ENCODE measurements around the gene GRB7. TPM values are rescaled to one million over a fixed set of nuclear protein-coding genes. Genes with fewer than 3 reads are reported as not detected.
A peak's percentile ranks its signal among the peaks of the same experiment; 100 is the strongest.

GRB7 gene
- total RNA-seq, 1 experiment from 2014 or later = 2,531 TPM

DNA sequence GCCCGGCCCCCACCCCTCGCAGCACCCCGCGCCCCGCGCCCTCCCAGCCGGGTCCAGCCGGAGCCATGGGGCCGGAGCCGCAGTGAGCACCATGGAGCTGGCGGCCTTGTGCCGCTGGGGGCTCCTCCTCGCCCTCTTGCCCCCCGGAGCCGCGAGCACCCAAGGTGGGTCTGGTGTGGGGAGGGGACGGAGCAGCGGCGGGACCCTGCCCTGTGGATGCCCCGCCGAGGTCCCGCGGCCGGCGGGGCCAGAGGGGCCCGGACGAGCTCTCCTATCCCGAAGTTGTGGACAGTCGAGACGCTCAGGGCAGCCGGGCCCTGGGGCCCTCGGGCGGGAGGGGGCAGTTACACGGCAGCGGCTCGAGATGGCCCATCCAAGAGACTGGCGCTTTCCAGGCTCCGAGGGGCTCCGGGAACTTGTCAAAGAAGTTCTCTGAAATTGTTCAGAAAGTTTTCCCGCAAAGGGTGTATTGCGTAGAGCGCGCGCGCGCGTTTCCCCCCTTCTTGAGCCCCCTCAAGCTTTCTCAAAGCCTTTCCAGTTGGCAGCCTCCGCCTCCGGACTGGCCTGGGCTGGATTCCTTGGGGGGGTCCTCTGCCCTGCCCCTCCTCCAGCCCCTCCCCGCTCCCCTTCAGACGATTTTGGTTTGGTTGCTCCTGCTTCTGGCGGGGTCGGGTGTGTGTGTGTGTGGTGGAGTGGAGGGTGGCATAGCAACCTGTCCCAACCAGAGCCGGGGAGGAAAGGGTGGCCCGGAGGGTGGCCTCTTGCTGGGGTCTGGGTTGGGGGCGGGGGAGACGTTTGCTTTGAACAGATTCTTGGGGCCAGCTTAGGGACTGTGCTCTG lies 37.4 kb upstream of the GRB7 start:
- DNase-seq = peak; percentile 100
- Mint-ChIP-seq H3K4me1 (ENCODE audit: low read depth, unreplicated experiment) (peaks cover 68% of the 10 kb centered on the region), H3K4me3 (ENCODE audit: low read depth, unreplicated experiment) (peak overlapping the region; percentile 71), H3K27me3 (ENCODE audit: unreplicated experiment) (no peaks in the 10 kb centered on the region), H3K27ac (ENCODE audit: unreplicated experiment) (peak overlapping the region; percentile 67), H3K9me3 (ENCODE audit: low read depth, unreplicated experiment) (no peaks in the 10 kb centered on the region), H3K36me3 (ENCODE audit: insufficient read depth, unreplicated experiment) (peaks cover 68% of the 10 kb centered on the region)
- CTCF ChIA-PET = interaction anchor here (0.5 to 161.2 kb wide), 67 partner anchors 15 to 1894 kb away, joined by 3 to 42089 read pairs (median 5); partner anchors contain the start of genes CDK12, ERBB2, GRB7 and GSDMA
- no peak for TF ChIP-seq CTCF (IDR thresholded peaks at IDR 0.05; ENCODE audit: unreplicated experiment)
- intact Hi-C loops (cut with micrococcal nuclease; ENCODE audit: unreplicated experiment) = loop anchor here (1.0 to 5.0 kb wide), 6 partner anchors 48 to 717 kb away; partner anchors contain the start of genes STARD3 and TOP2A
- BruUV-seq (replicated peaks) = no TSS peak

DNA sequence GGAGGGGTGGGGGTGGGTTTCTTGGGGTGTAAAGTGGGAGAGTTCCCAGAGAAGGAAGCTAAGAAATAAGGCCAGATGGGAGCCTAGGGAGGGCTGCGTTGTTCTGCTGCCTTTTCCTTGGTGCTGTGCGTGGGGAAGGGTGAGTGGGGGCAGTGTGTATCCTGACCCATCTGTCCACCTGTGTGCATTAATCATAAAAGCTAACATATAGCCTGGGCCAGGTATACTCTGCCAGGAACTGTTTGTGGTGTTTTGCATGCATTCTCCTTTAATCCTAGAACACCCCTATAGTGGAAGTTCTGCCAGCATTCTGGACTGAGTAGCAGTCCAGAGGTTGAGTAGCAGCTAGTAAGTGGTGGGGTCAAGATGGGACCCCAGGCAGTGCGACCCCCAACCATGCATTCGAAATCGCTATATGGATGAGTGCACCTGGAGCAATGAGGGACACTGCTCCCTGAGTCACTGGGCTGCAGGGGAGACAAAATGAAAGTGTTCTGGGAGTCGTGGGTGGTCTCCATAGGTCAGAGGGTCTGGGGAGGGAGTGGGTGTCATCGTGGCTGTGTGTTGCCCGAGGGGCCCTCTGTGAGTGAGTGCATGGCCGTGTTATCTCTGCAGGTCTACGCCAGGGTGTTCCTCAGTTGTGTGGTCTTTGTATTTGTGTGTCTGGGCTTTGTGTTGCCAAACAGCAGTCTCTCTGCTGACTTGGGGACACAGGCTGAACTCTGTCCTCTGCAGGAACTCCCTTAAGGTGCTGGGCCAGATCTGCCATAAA lies 36.5 kb upstream of the GRB7 start:
- Mint-ChIP-seq H3K4me3 (ENCODE audit: low read depth, unreplicated experiment) (peak overlapping the region; percentile 71), H3K9me3 (ENCODE audit: low read depth, unreplicated experiment) (no peaks in the 10 kb centered on the region), H3K27ac (ENCODE audit: unreplicated experiment) (peak overlapping the region; percentile 67), H3K36me3 (ENCODE audit: insufficient read depth, unreplicated experiment) (peaks cover 76% of the 10 kb centered on the region), H3K27me3 (ENCODE audit: unreplicated experiment) (no peaks in the 10 kb centered on the region), H3K4me1 (ENCODE audit: low read depth, unreplicated experiment) (peaks cover 68% of the 10 kb centered on the region)
- no peak for TF ChIP-seq CTCF (IDR thresholded peaks at IDR 0.05; ENCODE audit: unreplicated experiment)
- DNase-seq = peak; percentile 100
- intact Hi-C loops (cut with micrococcal nuclease; ENCODE audit: unreplicated experiment) = loop anchor here (1.0 to 5.0 kb wide), 7 partner anchors 25 to 716 kb away; partner anchors contain the start of genes PSMD3, STARD3 and TOP2A
- BruUV-seq (replicated peaks) = no TSS peak
- CTCF ChIA-PET = interaction anchor here (0.6 to 161.2 kb wide), 34 partner anchors 14 to 823 kb away, joined by 3 to 42089 read pairs (median 6); partner anchors contain the start of genes ERBB2, GRB7, GSDMA and GSDMB

DNA sequence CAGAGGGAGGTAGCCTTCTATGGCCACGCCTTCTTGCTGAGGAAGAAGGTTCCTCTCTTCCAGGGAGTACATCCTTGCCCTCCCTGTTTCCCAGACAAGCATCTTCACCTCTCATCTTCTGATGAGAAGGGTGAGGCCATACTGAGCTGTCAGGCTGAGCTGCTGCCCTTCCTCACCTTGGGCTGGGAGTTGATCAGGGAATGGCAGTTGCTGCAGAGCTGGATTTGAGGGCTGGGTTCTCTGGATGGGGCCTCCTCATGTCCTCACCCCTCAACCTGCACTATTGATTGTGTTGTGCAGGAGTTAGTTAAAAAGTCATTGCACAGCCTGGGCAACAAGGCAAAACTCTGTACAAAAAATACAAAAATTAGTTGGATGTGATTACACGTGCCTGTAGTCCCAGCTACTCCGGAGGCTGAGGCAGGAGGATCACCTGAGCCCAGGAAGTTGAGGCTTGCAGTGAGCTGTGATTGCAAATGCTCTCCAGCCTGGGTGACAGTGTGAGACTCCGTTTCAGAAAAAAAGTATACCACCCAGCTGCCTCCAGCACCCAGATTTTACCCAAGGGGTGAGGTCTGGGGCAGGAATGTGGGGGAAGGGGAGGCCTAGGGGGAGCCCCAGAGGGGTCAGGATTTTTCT lies 35.8 kb upstream of the GRB7 start:
- no TSS peak for BruUV-seq (replicated peaks)
- intact Hi-C loops (cut with micrococcal nuclease; ENCODE audit: unreplicated experiment) = loop anchor here (1.0 to 5.0 kb wide), 7 partner anchors 26 to 715 kb away; partner anchors contain the start of genes PSMD3, STARD3 and TOP2A
- Mint-ChIP-seq H3K4me1 (ENCODE audit: low read depth, unreplicated experiment) (peaks cover 74% of the 10 kb centered on the region), H3K4me3 (ENCODE audit: low read depth, unreplicated experiment) (peak overlapping the region; percentile 71), H3K9me3 (ENCODE audit: low read depth, unreplicated experiment) (no peaks in the 10 kb centered on the region), H3K27me3 (ENCODE audit: unreplicated experiment) (no peaks in the 10 kb centered on the region), H3K36me3 (ENCODE audit: insufficient read depth, unreplicated experiment) (peaks cover 83% of the 10 kb centered on the region), H3K27ac (ENCODE audit: unreplicated experiment) (peak overlapping the region; percentile 67)
- TF ChIP-seq CTCF (IDR thresholded peaks at IDR 0.05; ENCODE audit: unreplicated experiment) = no peak
- DNase-seq = peak; percentile 90
- CTCF ChIA-PET = interaction anchor here (0.6 to 161.2 kb wide), 24 partner anchors 13 to 879 kb away, joined by 3 to 42089 read pairs (median 30); partner anchors contain the start of genes ERBB2, GRB7, GSDMA and GSDMB
